Measurements from ENCODE around the gene PPP6R3. TPM values are rescaled to one million over a fixed set of nuclear protein-coding genes. Genes with fewer than 3 reads are reported as not detected.
"Not testable (repeated sequence)": the region's sequence is repeated elsewhere in the genome, so short reads cannot be mapped to it uniquely, and the experiment has no call there.

Gene PPP6R3
- total and polyA plus RNA-seq, 10 of the 15 experiments (the other 5 are each of a cell fraction or from before 2014, with no cell fraction given) = 12.4 to 123 (median 74.1) TPM

- POLR2A ChIA-PET = no interaction called here
- Histone ChIP-seq H3K36me3 (ENCODE audit: control insufficient read depth in 2 of 2, insufficient read depth in 2 of 2, low read length in 1 of 2) (no peaks in the 10 kb centered on the region), H3K4me3 (no peak overlapping the region), H3K9ac (ENCODE audit: control insufficient read depth, insufficient read depth, low read length) (no peak overlapping the region), H3K79me2 (ENCODE audit: control insufficient read depth, insufficient read depth, low read length) (peaks cover 23% of the 10 kb centered on the region), H3K4me2 (ENCODE audit: control insufficient read depth, insufficient read depth) (no peak overlapping the region), H3K27ac (ENCODE audit: control insufficient read depth, insufficient read depth) (no peak overlapping the region), H2AFZ (ENCODE audit: control insufficient read depth, low read depth, low read length) (no peak overlapping the region), H4K20me1 (ENCODE audit: control insufficient read depth, insufficient read depth) (peaks cover 9% of the 10 kb centered on the region), H3K27me3 (replicated peaks in 1 of 2; ENCODE audit: control insufficient read depth in 2 of 2, insufficient read depth in 2 of 2, low read length in 1 of 2) (no peaks in the 10 kb centered on the region), H3K9me3 (replicated peaks; ENCODE audit: control insufficient read depth, insufficient read depth, low read length) (no peaks in the 10 kb centered on the region), H3K4me1 (ENCODE audit: control insufficient read depth, insufficient read depth, low read length) (peaks cover 2% of the 10 kb centered on the region; the same call in 1 of the 2 replicates)
- 71% methylated on average over 7 of the region's 7 CpGs for WGBS (ENCODE audit: insufficient coverage, insufficient replicate concordance, low lambda C conversion rate, missing lambda C conversion rate)
- SMC1A ChIA-PET (ENCODE audit: uncharacterized antibody, unreplicated experiment) = interaction anchor here (0.6 kb wide), 1 partner anchor 10 kb away, joined by 3 read pairs; no protein-coding TSS in a partner anchor
- CTCF ChIA-PET = no interaction called here
- no peak for TF ChIP-seq GATAD2B (conservative IDR thresholded peaks at IDR 0.05; ENCODE audit: low read depth)
- no peak for TF ChIP-seq DPF2 (IDR thresholded peaks at IDR 0.05)
- no peak for TF ChIP-seq STAT1 (conservative IDR thresholded peaks at IDR 0.05)
- no peak for TF ChIP-seq SREBF1 (IDR thresholded peaks at IDR 0.05; ENCODE audit: low read length)
- FAIRE-seq (no peak), DNase-seq (ENCODE audit: low read depth, low spot score) (no peak), ATAC-seq (no peak)
- in situ Hi-C loops (cut with MboI) = no loop called here
- BruUV-seq (replicated peaks) = no TSS peak
- intact Hi-C loops (cut with micrococcal nuclease; ENCODE audit: unreplicated experiment) = loop anchor here (10.0 kb wide), 1 partner anchor 433 kb away; no protein-coding TSS in a partner anchor
- RAD21 ChIA-PET (ENCODE audit: unreplicated experiment) = no interaction called here
Observed at GRCh38 chr11:68457898-68458249, 2.7 kb upstream of the PPP6R3 start.

GRCh38 chr11:68458340-68458739 lies 2.2 kb upstream of the PPP6R3 start:
- in situ Hi-C loops (cut with MboI); ATAC-seq; H3K9me3 ChIP-seq (replicated peaks; ENCODE audit: control insufficient read depth, insufficient read depth, low read length); H2AFZ ChIP-seq (ENCODE audit: control insufficient read depth, low read depth, low read length); H3K4me3 ChIP-seq; BruUV-seq (replicated peaks); CTCF ChIA-PET; H3K4me1 ChIP-seq (ENCODE audit: control insufficient read depth, insufficient read depth, low read length); H3K9ac ChIP-seq (ENCODE audit: control insufficient read depth, insufficient read depth, low read length); H3K27ac ChIP-seq (ENCODE audit: control insufficient read depth, insufficient read depth); DNase-seq (ENCODE audit: low read depth, low spot score); H3K27me3 ChIP-seq (replicated peaks in 1 of 2; ENCODE audit: control insufficient read depth in 2 of 2, insufficient read depth in 2 of 2, low read length in 1 of 2); H3K36me3 ChIP-seq (ENCODE audit: control insufficient read depth in 2 of 2, insufficient read depth in 2 of 2, low read length in 1 of 2); H3K4me2 ChIP-seq (ENCODE audit: control insufficient read depth, insufficient read depth); RAD21 ChIA-PET (ENCODE audit: unreplicated experiment); FAIRE-seq: not testable (repeated sequence)
- WGBS (ENCODE audit: insufficient coverage, insufficient replicate concordance, low lambda C conversion rate, missing lambda C conversion rate) = 97% methylated on average over 6 of the region's 6 CpGs
- H4K20me1 ChIP-seq (ENCODE audit: control insufficient read depth, insufficient read depth) = peaks cover 10% of the 10 kb centered on the region
- intact Hi-C loops (cut with micrococcal nuclease; ENCODE audit: unreplicated experiment) = loop anchor here (10.0 kb wide), 1 partner anchor 434 kb away; no protein-coding TSS in a partner anchor
- ChIA-PET POLR2A (interaction anchor here (0.7 kb wide), 1 partner anchor 31 kb away, joined by 4 read pairs; no protein-coding TSS in a partner anchor), SMC1A (ENCODE audit: uncharacterized antibody, unreplicated experiment) (interaction anchor here (0.7 kb wide), 1 partner anchor 257 kb away, joined by 4 read pairs; no protein-coding TSS in a partner anchor)
- peaks cover 28% of the 10 kb centered on the region for H3K79me2 ChIP-seq (ENCODE audit: control insufficient read depth, insufficient read depth, low read length)
